Esophagus squamous epithelium (tissue), 4 donors: ENCODE measurements around the gene SKA3.

ENCODE experiments used
- POLR2A ChIP-seq, 4 donors: fragments of 450-650 bp; IDR thresholded peaks; one replicate each; pipeline ENCODE4 v1.6.1; 2017; ENCODE audit warnings: antibody characterized with exemption in 4 of 4, mild to moderate bottlenecking in 4 of 4, moderate library complexity in 3 of 4
- TF ChIP-seq, protein P1 (sequence below), 6 experiments: fragments of 450-650 bp in 4 of 6; fragments of 200-600 bp in 2 of 6; sonication (generic) in 2 of 6; IDR thresholded peaks; one replicate each; pipeline ENCODE4 v1.5.1; 2016 to 2019; ENCODE audit warnings: antibody characterized with exemption in 6 of 6, mild to moderate bottlenecking in 4 of 6, moderate library complexity in 4 of 6

GRCh38 chr13:21181671-21182070 is 5.3 kb upstream of the SKA3 start:
- TF ChIP-seq, protein P1, sequence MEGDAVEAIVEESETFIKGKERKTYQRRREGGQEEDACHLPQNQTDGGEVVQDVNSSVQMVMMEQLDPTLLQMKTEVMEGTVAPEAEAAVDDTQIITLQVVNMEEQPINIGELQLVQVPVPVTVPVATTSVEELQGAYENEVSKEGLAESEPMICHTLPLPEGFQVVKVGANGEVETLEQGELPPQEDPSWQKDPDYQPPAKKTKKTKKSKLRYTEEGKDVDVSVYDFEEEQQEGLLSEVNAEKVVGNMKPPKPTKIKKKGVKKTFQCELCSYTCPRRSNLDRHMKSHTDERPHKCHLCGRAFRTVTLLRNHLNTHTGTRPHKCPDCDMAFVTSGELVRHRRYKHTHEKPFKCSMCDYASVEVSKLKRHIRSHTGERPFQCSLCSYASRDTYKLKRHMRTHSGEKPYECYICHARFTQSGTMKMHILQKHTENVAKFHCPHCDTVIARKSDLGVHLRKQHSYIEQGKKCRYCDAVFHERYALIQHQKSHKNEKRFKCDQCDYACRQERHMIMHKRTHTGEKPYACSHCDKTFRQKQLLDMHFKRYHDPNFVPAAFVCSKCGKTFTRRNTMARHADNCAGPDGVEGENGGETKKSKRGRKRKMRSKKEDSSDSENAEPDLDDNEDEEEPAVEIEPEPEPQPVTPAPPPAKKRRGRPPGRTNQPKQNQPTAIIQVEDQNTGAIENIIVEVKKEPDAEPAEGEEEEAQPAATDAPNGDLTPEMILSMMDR (IDR thresholded peaks at IDR 0.05), result no peak
- no peak for TF ChIP-seq POLR2A (IDR thresholded peaks at IDR 0.05)
